GM18502 (cell line): Measurements from ENCODE around the gene EHBP1L1.
"Not testable (repeated sequence)": the region's sequence is repeated elsewhere in the genome, so short reads cannot be mapped to it uniquely, and the experiment has no call there.

Source experiments
- ATAC-seq: cut with Tn5 transposase; IDR thresholded peaks from one replicate; pipeline ENCODE4 v1.9.1; 2021; ENCODE audit warnings: mild to moderate bottlenecking; ENCODE audit not compliant: unreplicated experiment, poor library complexity

The EHBP1L1 gene

GRCh38 chr11:65559951-65560537 lies 15.8 kb upstream of the EHBP1L1 start:
- ATAC-seq: no peak

GRCh38 chr11:65560555-65561418 lies 15.1 kb upstream of the EHBP1L1 start:
- ATAC-seq: no peak

- ATAC-seq: no peak
Measured at GRCh38 chr11:65562020-65562419, 13.8 kb upstream of the EHBP1L1 start.

- no peak for ATAC-seq
Measured at GRCh38 chr11:65562788-65563187, 13.1 kb upstream of the EHBP1L1 start.

- no peak for ATAC-seq
Measured at GRCh38 chr11:65563601-65564000, 12.3 kb upstream of the EHBP1L1 start.

GRCh38 chr11:65564879-65565559 lies 10.8 kb upstream of the EHBP1L1 start:
- not testable (repeated sequence) for ATAC-seq

- no peak for ATAC-seq
Measured at GRCh38 chr11:65565624-65566453, 10.0 kb upstream of the EHBP1L1 start.

- ATAC-seq: peak; percentile 2
Measured at GRCh38 chr11:65569164-65569972, 6.5 kb upstream of the EHBP1L1 start.

- peak; percentile 63 for ATAC-seq
Measured at GRCh38 chr11:65569973-65570918, 5.6 kb upstream of the EHBP1L1 start, which contains the start of gene ZNRD2. TSS of gene ZNRD2 (plus strand) at chr11:65570477. CDS start at chr11:65570492, 15 bp downstream.

GRCh38 chr11:65571420-65571819 lies 4.4 kb upstream of the EHBP1L1 start:
- ATAC-seq: no peak

GRCh38 chr11:65571940-65572339 lies 3.9 kb upstream of the EHBP1L1 start:
- ATAC-seq: no peak

- ATAC-seq: no peak
Measured at GRCh38 chr11:65572356-65573051, 3.3 kb upstream of the EHBP1L1 start, which contains the start of gene FAM89B. TSS of gene FAM89B (plus strand) at chr11:65572538. CDS start at chr11:65572670, 132 bp downstream.

GRCh38 chr11:65573391-65574079 lies 2.3 kb upstream of the EHBP1L1 start:
- ATAC-seq: no peak

- peak; percentile 35 for ATAC-seq
Measured at GRCh38 chr11:65574109-65574810, 1.6 kb upstream of the EHBP1L1 start.

- ATAC-seq: no peak
Measured at GRCh38 chr11:65574811-65575567, 864 bp upstream of the EHBP1L1 start.
